ENCODE measurements around the gene MEX3D.

GRCh38 chr19:1601613-1602064 is 33.5 kb upstream of the MEX3D start:
- peak in 2 of 6 experiments; percentile 3 to 15 for TF ChIP-seq CTCF (IDR thresholded peaks at IDR 0.05)
- TF ChIP-seq POLR2A (IDR thresholded peaks at IDR 0.05) = no peak
